ENCODE measurements around the gene NRIP3.
A peak's percentile ranks its signal among the peaks of the same experiment; 100 is the strongest.

Gene NRIP3

GRCh38 chr11:9003573-9004182, at the start of gene NRIP3:
Gene NRIP3 (minus strand): TSS chr11:9004001. CDS start chr11:9003935, 66 bp downstream.
- DNase-seq (ENCODE audit: low read depth): peak; percentile 69

GRCh38 chr11:9052316-9052715, 48.5 kb upstream of the NRIP3 start:
- DNase-seq (ENCODE audit: low read depth): no peak

DNA sequence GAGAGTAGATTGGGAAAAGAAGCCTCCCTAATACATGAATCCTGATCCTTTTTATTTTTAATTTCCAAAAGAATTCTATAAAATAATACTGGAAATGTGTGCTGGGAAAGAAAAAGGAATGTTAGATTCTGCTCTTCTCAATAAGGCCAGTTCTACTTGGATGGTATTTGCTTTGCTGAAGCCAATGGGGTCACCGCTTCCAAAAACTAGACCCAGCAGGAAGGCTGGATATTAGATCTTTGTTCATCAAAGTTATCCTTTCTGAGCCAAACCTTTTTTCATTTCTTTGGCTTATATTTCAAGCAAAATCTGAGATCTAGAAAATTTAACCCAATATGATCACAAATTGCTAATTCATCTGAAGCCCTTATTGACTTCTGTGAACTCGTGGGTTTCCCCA, 46.2 kb upstream of the NRIP3 start:
- DNase-seq (ENCODE audit: low read depth): no peak

DNA sequence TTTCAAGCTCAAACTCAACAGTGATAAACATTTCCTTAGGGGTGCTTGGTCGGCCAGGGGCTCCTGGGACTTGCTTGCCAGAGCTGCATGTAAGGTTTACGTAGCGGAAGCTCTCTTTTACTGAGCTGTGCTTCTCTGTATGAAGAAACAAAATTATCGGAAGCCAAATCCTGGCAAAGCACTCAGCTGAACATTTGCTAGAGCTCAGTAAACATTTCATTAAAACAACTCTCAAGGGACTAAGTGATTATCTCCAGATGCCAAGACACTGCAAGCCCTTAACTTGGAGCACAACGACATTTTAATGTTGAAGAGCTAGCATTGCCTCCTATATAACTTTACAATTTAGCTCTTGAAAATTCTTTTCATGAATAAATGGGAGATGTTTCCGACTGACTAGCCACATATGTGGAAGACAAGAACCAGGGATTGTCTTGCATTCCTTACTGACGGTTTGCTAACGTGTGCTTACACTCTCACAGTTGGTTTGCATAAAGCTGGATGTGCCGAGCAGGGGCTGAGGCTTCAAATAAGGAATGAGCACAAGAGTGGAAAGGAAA, 44.2 kb upstream of the NRIP3 start:
- DNase-seq (ENCODE audit: low read depth): no peak

DNA sequence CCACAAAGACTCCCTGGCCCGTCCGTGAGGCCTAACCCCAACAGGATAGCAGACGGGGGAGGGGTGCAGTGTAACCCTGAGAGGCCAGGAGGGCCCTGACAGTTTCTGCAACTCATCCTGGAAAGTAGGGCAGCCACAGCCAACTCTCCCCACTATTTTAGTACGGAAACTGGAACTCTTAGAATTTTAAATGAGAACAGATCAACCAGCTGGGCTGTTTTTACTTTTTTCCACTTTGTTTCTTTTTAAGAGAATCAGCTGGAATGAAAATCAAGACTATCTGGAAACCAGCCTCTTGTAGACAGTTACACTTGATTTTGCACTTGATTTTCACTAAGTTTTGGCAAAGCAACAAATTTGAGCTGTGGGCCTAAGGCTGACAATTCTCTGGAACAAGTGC, 42.7 kb upstream of the NRIP3 start:
- no peak for DNase-seq (ENCODE audit: low read depth)

DNA sequence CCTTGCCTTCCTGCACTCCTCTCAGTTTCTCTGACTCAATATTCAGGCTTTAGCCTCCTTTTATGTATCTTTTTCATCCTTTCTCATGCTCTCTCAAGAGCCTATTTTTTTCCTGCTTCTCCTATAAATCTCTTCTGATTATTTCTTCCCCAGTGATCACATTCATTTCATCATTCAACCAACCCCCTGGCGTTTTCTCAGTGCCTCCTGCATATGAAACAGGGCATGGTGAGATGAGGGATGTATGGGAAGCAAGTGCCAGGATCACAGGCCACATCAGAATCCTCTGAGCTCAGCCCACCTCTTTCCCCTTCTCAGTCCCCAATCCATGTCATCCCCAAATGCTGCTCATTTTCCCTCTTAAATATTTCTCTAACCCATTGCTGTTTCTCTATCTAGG, 38.7 kb upstream of the NRIP3 start:
- DNase-seq (ENCODE audit: low read depth): no peak

- DNase-seq (ENCODE audit: low read depth): no peak
These were observed 37.9 kb upstream of the NRIP3 start for GRCh38 chr11:9041747-9042146.

DNA sequence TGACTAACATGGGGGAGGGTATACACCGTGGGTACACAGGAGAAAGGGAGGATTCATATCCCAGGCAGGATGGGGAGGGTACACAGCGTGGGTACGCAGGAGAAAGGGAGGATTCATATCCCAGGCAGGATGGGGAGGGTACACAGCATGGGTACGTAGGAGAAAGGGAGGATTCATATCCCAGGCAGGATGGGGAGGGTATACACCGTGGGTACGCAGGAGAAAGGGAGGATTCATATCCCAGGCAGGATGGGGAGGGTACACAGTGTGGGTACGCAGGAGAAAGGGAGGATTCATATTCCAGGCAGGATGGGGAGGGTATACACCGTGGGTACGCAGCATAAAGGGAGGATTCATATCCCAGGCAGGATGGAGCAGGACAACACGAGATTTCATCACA, 36.6 kb upstream of the NRIP3 start:
- DNase-seq (ENCODE audit: low read depth): no peak

DNA sequence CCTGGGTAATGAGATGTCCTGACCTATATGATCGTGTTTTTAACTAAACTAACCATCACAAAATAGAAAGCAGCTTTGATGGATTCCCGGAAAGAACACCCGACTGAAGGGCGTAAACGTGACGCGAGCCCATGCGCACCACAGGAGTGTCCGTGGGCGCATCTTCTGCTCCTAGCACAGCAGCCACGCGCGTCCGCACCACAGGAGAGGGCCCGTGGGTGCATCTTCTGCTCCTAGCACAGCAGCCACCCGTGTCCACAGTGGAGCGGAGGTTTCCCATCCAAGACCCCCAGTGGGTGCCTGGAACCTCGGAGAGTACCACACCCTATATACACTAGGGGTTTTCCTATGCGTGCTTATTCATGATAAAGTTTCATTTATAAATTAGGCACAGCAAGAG, 36.1 kb upstream of the NRIP3 start:
- DNase-seq (ENCODE audit: low read depth): no peak

GRCh38 chr11:9039198-9039597, 35.4 kb upstream of the NRIP3 start:
- no peak for DNase-seq (ENCODE audit: low read depth)

GRCh38 chr11:9038541-9038940, 34.7 kb upstream of the NRIP3 start:
- DNase-seq (ENCODE audit: low read depth): no peak

GRCh38 chr11:9037963-9038362, 34.2 kb upstream of the NRIP3 start:
- DNase-seq (ENCODE audit: low read depth): no peak

DNA sequence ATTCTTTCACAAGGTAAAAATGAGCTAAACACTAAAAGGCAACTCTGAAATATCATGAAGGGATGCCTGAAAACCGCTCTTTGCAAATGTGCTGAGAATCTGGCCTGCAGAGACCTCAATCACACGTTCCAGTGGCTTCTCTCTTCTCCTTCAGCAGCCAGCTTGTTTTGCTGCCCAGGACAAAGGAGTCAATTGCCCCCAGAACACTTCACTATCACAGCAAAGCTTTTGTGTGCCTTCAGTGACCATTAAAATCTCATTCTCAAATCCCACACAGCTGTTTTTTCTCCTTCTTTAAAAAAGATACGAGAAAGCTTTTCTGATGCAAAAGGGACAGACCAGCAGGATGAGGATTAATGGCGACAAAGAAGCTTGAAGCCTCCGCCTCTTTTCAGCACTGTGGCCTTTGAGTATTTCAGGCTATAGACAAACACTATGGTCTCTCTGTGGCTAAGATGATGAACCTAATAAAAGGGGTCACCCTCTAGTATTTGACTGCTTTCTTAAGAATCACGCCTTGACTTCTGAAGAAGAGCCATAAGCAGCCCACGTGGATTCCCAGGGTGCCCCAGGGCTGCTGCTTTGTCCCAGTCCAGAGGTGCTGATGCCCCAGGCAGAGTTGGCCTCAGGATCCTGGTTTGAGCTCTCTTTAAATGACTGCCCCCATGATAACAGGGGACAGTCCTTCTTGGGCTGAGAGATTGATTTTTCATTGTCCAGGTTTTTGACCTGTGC, 33.4 kb upstream of the NRIP3 start:
- DNase-seq (ENCODE audit: low read depth): no peak

DNA sequence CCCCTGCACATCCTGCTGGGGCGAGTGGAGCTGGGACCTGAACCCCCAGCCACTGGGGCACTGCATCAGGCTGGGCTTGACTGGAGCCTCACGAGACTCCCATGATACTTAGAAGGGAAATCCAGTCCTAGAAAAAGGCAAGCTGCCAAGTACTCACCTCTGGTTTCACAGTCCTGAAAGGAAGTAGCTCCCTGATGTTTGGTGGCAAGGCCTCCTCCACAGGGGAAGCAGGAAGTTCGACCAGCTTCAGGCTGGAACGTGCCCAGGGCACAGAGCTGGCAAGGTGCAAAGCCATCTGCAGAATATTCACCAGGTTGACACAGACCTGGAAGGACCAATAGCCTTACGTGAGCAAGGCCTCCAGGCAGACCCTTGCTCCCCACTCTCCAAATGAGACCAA, 26.8 kb upstream of the NRIP3 start:
- no peak for DNase-seq (ENCODE audit: low read depth)

GRCh38 chr11:9029422-9029821, 25.6 kb upstream of the NRIP3 start:
- DNase-seq (ENCODE audit: low read depth): no peak

GRCh38 chr11:9028581-9028980, 24.8 kb upstream of the NRIP3 start:
- no peak for DNase-seq (ENCODE audit: low read depth)

GRCh38 chr11:9025101-9025850, 21.5 kb upstream of the NRIP3 start:
- DNase-seq (ENCODE audit: low read depth): no peak

- DNase-seq (ENCODE audit: low read depth): no peak
These were observed 19.3 kb upstream of the NRIP3 start for GRCh38 chr11:9022961-9023680.

DNA sequence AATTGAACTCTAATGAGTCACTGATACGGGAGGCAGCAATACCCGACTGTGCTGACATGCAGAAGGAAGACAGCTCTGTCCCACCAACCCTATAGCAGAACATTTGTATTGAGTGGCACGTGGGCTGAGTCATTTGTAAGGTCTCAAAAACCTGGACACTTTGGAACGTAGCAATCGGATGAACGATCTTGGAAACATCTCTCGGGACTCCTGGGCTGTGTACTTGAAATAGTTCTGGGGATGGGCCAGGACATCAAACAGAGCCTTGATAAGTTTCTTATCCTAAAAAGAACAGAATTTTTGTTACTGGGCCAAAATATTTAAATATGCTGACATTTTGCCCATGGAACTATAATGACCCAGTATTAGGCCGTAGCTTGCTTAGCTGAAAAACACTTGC, 17.1 kb upstream of the NRIP3 start:
- DNase-seq (ENCODE audit: low read depth): no peak

DNA sequence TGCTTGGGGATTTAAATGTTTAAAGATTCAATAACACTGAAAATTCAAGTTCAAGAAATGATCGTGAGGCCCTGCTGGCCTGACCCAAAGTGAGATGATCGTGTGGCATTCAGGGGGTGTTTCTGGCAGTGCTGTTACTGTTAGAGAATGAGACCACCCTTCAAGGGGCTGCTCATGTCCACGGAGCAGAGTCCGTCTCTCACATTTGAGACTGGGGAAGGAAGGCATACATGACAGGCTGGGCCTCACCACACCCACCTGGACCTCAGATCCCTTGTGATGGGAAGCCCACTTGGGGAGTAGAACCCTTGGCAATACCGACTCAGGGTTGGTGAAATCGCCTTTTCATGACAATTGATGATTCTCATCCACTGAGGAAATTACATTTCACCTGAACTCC, 16.1 kb upstream of the NRIP3 start:
- DNase-seq (ENCODE audit: low read depth): no peak

GRCh38 chr11:9017773-9018172, 14.0 kb upstream of the NRIP3 start:
- DNase-seq (ENCODE audit: low read depth): no peak

GRCh38 chr11:9016916-9017642, 13.3 kb upstream of the NRIP3 start:
- DNase-seq (ENCODE audit: low read depth): no peak
